SK-N-MC (cell line): ENCODE results near the gene TNFAIP1.

Experiments
- DNase-seq: peaks from one replicate; pipeline ENCODE4 v3.0.0-alpha.2; 2011; ENCODE audit warnings: low read depth, low spot score
- H3K27ac ChIP-seq: fragments of 200-600 bp; sonication (generic); 2 replicates; pipeline ENCODE4 v1.5.1; 2016; ENCODE audit warnings: mixed run types
- H3K36me3 ChIP-seq: fragments of 200-600 bp; sonication (generic); 2 replicates; pipeline ENCODE4 v1.6.1; 2017; ENCODE audit warnings: antibody characterized with exemption, low read length, mixed read lengths; ENCODE audit not compliant: insufficient read depth
- H3K4me3 ChIP-seq: fragments of 200-600 bp; sonication (generic); 2 replicates; pipeline ENCODE4 v1.5.1; 2016
- H3K9ac ChIP-seq: fragments of 200-600 bp; sonication (generic); 2 replicates; pipeline ENCODE4 v1.8.0; 2017; ENCODE audit warnings: mixed run types, mixed read lengths; ENCODE audit not compliant: insufficient read length
- H3K9me3 ChIP-seq: fragments of 200-600 bp; sonication (generic); 2 replicates; pipeline ENCODE4 v1.6.1; 2017; ENCODE audit warnings: low read depth, mild to moderate bottlenecking, antibody characterized with exemption, low read length, moderate library complexity, mixed read lengths
- EZH2 ChIP-seq: fragments of 200-600 bp; sonication (generic); IDR thresholded peaks from one replicate; pipeline ENCODE4 v1.6.1; 2017; ENCODE audit warnings: antibody characterized with exemption
- FOXP2 ChIP-seq: optimal IDR thresholded peaks from 2 replicates; pipeline ENCODE3; 2011; ENCODE audit warnings: mild to moderate bottlenecking, moderate library complexity; ENCODE audit not compliant: insufficient read depth; ENCODE audit errors: extremely low read length, control extremely low read depth
- POLR2AphosphoS5 ChIP-seq: IDR thresholded peaks from 2 replicates; pipeline ENCODE4 v1.6.1; 2012; ENCODE audit warnings: mild to moderate bottlenecking, low read depth, low read length, borderline replicate concordance

The TNFAIP1 gene

DNA sequence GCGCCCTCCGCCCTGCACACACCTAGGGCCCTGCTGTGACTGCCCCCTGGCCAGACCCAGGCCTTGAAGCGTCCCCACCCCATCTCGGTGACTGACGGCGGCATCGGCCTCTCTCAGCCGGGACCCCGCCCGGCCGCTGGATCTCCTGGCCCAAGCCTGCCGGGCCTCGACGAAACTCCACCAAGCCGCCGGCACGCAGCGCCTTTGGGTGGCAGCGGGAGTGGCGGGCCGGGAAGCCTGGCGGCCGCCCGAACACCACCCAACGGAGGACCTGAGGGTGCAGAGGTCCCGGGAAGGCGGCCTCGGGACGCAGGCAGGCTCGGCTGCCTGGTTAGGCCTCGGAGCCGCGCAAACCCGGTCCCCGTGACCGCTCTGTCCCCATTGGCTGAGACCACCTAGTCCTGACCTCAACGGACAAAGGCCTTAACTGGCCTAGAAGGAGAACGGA, 28.6 kb upstream of the TNFAIP1 start:
- no peak for DNase-seq
- TF ChIP-seq POLR2AphosphoS5 (no peak), FOXP2 (no peak), EZH2 (no peak)
- Histone ChIP-seq H3K27ac (no peak overlapping the region), H3K9ac (no peak overlapping the region), H3K9me3 (no peaks in the 10 kb centered on the region), H3K4me3 (no peak overlapping the region), H3K36me3 (no peaks in the 10 kb centered on the region)

DNA sequence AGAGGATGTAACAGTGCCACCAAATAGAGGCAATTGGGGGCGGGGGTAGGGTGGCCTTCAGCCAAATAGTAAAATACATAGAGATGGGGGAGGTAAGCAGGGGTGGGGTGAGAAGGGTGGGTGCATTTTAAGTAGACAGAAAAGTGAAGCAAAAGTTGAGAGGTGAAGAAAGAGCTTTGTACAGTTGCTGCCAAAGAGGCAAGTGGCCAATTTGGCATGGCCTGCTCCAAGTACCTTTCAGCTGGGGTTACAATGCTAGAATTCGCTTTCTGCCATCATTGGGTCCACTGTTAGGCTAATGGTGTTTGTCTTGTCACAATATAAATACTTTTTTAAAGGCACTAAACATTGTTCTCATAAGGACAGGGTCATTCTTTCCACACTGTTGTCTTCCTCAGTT, 21.7 kb upstream of the TNFAIP1 start:
- Histone ChIP-seq H3K9me3 (no peaks in the 10 kb centered on the region), H3K4me3 (no peak overlapping the region), H3K36me3 (no peaks in the 10 kb centered on the region), H3K9ac (no peak overlapping the region), H3K27ac (no peak overlapping the region)
- TF ChIP-seq EZH2: no peak
- no peak for TF ChIP-seq POLR2AphosphoS5
- no peak for TF ChIP-seq FOXP2
- no peak for DNase-seq

DNA sequence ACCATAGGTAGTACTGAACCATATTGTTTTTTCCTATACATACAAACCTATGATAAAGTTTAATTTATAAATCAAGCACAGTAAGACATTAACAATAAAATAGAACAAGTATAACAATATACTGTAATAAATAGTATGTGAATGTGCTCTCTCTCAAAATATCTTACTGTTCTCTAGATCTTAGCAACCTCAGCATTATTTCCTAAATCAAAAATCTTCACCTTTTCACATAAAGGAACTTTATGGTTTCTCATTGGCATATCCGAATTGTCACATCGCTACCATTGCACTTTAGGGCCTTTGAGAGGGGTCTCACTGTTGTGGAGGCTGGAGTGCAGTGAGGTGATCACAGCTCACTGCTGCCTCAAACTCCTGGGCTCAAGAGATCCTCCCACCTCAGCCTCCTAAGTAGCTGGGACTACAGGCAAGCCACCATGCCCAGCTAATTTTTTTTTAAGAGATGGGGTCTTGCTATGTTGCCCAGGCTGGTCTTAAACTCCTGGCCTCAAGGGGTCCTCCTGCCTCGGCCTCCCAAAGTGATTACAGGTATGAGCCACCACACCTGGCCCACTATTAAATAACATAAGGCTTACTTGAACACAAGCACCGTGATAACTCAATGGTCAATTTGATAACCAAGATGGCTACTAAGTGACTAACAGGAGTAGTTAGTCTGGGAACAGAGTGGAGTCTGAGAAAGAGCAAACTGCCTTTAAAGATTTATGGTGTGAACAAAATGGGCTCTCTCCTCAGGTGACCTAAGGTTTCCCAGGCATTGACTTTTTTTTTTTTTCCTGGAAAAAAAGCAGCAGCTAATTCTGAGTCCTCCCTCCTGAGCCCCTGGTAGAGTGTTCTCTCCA, 19.5 kb upstream of the TNFAIP1 start:
- peaks cover 8% of the 10 kb centered on the region; the same call in 1 of the 2 replicates for H3K36me3 ChIP-seq
- H3K9ac ChIP-seq: no peak overlapping the region
- no peaks in the 10 kb centered on the region for H3K9me3 ChIP-seq
- TF ChIP-seq POLR2AphosphoS5 (no peak), FOXP2 (no peak), EZH2 (no peak)
- no peak for DNase-seq
- no peak overlapping the region for H3K27ac ChIP-seq
- no peak overlapping the region for H3K4me3 ChIP-seq

DNA sequence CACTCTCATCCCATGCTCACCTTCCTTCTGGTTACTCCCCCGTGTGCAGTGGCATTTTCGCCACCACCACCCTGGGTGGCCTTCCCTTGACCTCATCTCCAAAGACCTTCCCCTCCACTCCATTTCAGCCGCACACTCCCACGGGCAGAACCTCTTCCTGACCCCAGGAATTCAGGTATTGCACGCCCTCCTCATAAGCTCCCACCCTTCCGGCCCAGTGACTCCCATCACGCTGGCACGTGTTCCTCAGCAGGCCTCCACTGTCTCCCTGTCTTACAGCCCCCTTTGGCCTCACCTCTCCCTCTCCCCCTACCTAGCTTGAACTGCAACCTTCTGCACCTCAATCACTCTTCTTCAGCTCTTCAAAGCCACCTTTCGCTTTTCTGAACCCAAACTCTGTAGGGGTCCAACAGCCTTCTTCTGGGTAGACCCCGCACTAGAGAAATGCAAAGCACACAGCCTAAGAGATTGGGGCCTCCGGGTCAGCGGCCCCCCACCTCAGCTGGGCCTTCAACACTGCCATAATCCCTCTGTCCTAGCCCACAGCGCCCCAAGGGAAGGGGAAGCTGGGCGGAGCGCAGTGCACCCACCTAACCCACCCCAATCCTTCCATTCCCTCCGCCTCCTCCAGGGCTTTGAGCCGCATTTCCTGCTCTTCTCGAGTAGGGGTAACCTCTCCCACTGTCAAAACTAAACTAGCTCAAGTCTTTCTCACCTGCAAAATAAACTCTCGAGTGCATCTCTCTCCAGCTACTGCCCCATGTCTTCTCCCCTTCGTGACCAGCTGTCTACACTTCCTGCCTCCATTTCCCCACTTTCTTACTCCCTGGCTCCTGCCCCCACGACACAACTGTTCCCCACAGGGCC, 18.2 kb upstream of the TNFAIP1 start:
- TF ChIP-seq EZH2 (no peak), POLR2AphosphoS5 (no peak), FOXP2 (no peak)
- no peak overlapping the region for H3K4me3 ChIP-seq
- peaks cover 14% of the 10 kb centered on the region; the same call in 1 of the 2 replicates for H3K36me3 ChIP-seq
- no peak overlapping the region for H3K9ac ChIP-seq
- DNase-seq: no peak
- no peak overlapping the region for H3K27ac ChIP-seq
- no peaks in the 10 kb centered on the region for H3K9me3 ChIP-seq

DNA sequence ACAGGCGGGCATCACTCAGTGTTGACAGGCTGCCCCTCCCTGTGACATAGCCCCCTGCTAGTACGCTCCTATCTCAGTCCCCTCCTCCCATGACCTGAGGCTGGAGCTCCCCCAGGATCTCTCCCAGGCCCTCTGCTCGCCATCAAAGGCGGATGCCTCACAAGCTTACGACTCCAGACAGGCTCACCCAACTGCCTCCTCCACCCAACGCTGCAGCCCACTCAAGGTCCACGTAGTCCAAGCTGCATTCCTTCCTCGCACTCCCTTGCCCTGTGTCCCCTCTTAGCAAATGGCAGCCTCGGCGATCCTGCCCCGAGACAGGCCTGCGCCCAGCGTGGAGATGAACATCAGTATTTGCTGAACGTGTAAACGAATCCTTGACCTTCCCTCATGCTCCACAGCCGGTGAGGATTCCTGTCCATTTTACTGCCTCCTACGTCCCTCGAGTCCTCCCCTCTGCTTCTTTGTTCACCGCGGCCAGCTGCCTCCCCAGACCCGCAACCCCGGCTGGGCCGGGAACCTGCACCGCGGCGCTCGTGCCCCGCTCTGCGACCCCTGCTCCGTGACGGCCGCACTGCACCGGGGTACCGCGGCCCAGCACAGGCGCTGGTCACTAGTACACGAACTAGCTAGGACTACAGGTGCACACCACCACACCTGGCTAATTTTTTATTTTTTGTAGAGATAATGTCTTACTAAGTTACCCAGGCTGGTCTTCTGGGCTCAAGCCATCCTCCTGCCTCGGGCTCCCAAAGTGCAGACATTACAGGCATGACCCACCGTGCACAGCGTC, 17.4 kb upstream of the TNFAIP1 start:
- no peak for TF ChIP-seq EZH2
- TF ChIP-seq FOXP2: no peak
- TF ChIP-seq POLR2AphosphoS5: no peak
- Histone ChIP-seq H3K36me3 (peaks cover 14% of the 10 kb centered on the region; the same call in 1 of the 2 replicates), H3K9ac (peak overlapping the region; percentile 87), H3K9me3 (no peaks in the 10 kb centered on the region), H3K4me3 (peak overlapping the region; percentile 96), H3K27ac (no peak overlapping the region)
- no peak for DNase-seq

DNA sequence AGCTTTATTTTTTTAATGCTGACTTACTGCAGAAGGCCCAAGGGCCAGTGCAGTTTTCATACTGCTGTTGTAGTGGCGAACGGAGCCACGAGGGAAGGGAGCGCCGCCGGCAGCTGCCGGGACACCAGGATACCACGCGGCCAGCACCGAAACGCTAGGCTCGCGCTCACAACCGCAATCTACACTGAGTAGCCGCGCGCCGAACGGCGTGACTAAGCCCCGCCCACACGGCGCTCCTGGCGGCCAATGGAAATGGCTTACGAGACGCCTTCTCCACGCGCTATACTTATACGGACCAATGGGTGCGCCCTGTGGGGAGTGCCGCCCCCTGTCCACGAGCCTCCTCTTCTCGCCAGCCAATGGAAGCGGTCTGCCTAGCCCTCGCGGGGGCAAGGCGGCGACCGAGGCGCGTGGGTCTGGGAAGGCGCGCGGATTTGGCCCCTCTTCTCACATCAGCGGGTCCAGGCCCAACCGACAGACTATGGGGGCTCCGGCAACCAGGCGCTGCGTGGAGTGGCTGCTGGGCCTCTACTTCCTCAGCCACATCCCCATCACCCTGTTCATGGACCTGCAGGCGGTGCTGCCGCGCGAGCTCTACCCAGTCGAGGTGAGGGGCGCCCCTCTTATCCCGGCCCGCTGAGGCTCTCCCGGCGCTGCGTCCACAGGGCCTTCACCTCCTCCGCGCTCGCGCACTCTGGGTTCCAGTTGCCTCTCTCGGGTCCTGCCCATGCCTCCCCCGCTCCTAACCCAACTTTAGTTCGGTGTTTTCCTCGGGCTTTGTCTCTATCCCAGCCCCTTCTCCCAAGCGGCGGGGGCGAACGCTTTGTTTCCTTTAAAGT, 16.6 kb upstream of the TNFAIP1 start, which contains the start of gene TMEM97:
TMEM97 (plus strand) TSS at position 442 of the 839 bp plus-strand sequence; CDS start at position 482, 40 bp downstream.
- Histone ChIP-seq H3K9ac (peak within 1 kb of the TSS; percentile 98), H3K27ac (peak within 1 kb of the TSS; percentile 58), H3K4me3 (peak within 1 kb of the TSS; percentile 96), H3K9me3 (no peaks in the 10 kb centered on the region), H3K36me3 (peaks cover 15% of the 10 kb centered on the region; the same call in 1 of the 2 replicates)
- DNase-seq: peak; percentile 87
- TF ChIP-seq POLR2AphosphoS5 (peak; percentile 87), FOXP2 (no peak)

DNA sequence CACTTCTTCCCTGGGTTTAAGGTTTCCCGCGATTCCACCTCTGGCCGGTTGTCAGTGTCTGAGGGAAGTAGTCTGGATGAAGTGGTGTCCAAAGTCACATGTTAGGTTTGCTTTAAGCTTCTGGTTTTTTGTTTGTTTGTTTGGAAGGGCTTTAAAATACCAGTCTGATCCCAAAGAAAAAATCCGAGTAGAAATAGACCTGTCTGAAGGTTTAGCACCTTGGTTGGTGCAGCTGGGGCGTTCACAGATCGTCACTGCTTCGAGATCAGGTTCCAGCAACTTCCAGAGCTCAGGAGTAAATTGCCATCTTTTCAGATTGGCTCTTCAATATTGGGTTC, 16.0 kb upstream of the TNFAIP1 start:
- H3K36me3 ChIP-seq: peaks cover 21% of the 10 kb centered on the region
- H3K9me3 ChIP-seq: no peaks in the 10 kb centered on the region
- TF ChIP-seq POLR2AphosphoS5 (no peak), FOXP2 (no peak), EZH2 (no peak)
- peak overlapping the region; percentile 96 for H3K4me3 ChIP-seq
- no peak for DNase-seq
- H3K9ac ChIP-seq: peak overlapping the region; percentile 98
- H3K27ac ChIP-seq: peak overlapping the region; percentile 58
